DND-41 (cell line): ENCODE results near the gene NSF.

Experiments used
- ATAC-seq: fragments of 200-7000 bp; cut with Tn5 transposase; 3 replicates; pipeline ENCODE4 v1.9.1; 2021; ENCODE audit warnings: low read depth; ENCODE audit not compliant: insufficient read depth
- DNase-seq: peaks from one replicate; pipeline ENCODE4 v3.0.0-alpha.2; 2020
- H2AFZ ChIP-seq: 2 replicates; pipeline ENCODE4 v1.6.0; 2012; ENCODE audit warnings: low read depth, low read length
- H3K27ac ChIP-seq: 2 replicates; pipeline ENCODE4 v1.5.1; 2012; ENCODE audit warnings: low read length, inconsistent platforms
- H3K27me3 ChIP-seq: fragments of 200-600 bp; sonication (generic); 2 replicates; pipeline ENCODE4 v1.6.0; 2012; ENCODE audit warnings: low read length, mild to moderate bottlenecking, inconsistent platforms; ENCODE audit not compliant: insufficient read depth, poor library complexity
- H3K36me3 ChIP-seq: 2 replicates; pipeline ENCODE4 v1.5.1; 2012; ENCODE audit warnings: low read length, inconsistent platforms; ENCODE audit not compliant: insufficient read depth
- H3K4me1 ChIP-seq: 2 replicates; pipeline ENCODE4 v1.5.1; 2012; ENCODE audit warnings: mild to moderate bottlenecking, low read length; ENCODE audit not compliant: insufficient read depth
- H3K4me2 ChIP-seq: 2 replicates; pipeline ENCODE4 v1.6.0; 2012; ENCODE audit warnings: mild to moderate bottlenecking, moderate library complexity, low read length, inconsistent platforms; ENCODE audit not compliant: insufficient read depth
- H3K4me3 ChIP-seq, 2 experiments: fragments of 200-600 bp in 1 of 2; shearing (Covaris generic) in 1 of 2; 2 replicates each; pipeline ENCODE4 v1.5.1; 2012 to 2016; ENCODE audit warnings: inconsistent platforms in 2 of 2, low read length in 2 of 2, mild to moderate bottlenecking in 2 of 2, low read depth in 1 of 2, moderate library complexity in 1 of 2
- H3K79me2 ChIP-seq: 2 replicates; pipeline ENCODE4 v1.6.0; 2012; ENCODE audit warnings: low read length, inconsistent platforms; ENCODE audit not compliant: insufficient read depth
- H3K9ac ChIP-seq: 2 replicates; pipeline ENCODE4 v1.6.0; 2012; ENCODE audit warnings: low read depth, mild to moderate bottlenecking, inconsistent platforms, low read length, moderate library complexity
- H3K9me3 ChIP-seq: 2 replicates; pipeline ENCODE4 v1.5.1; 2012; ENCODE audit warnings: low read length, moderate library complexity, mild to moderate bottlenecking, inconsistent platforms; ENCODE audit not compliant: insufficient read depth, severe bottlenecking
- H4K20me1 ChIP-seq: 2 replicates; pipeline ENCODE4 v1.6.0; 2012; ENCODE audit warnings: low read length; ENCODE audit not compliant: insufficient read depth
- CTCF ChIP-seq: IDR thresholded peaks from 2 replicates; pipeline ENCODE4 v1.5.1; 2012; ENCODE audit warnings: borderline replicate concordance, low read length, moderate library complexity, mild to moderate bottlenecking; ENCODE audit not compliant: poor library complexity, severe bottlenecking; ENCODE audit errors: extremely low read depth
- EZH2 ChIP-seq: IDR thresholded peaks from 3 replicates; pipeline ENCODE4 v1.6.1; 2012; ENCODE audit warnings: borderline replicate concordance, low read depth, mild to moderate bottlenecking, moderate library complexity, low read length, inconsistent platforms; ENCODE audit not compliant: severe bottlenecking

The NSF gene

GRCh38 chr17:46796524-46796923 is 206.1 kb downstream of the NSF start:
- H3K79me2 ChIP-seq, result no peaks in the 10 kb centered on the region
- DNase-seq (no peak), ATAC-seq (no peak)
- no peak overlapping the region for H3K27ac ChIP-seq
- no peak overlapping the region for H3K9ac ChIP-seq
- H2AFZ ChIP-seq, result no peak overlapping the region
- no peak for TF ChIP-seq CTCF
- TF ChIP-seq EZH2, result no peak
- no peaks in the 10 kb centered on the region for H4K20me1 ChIP-seq
- no peaks in the 10 kb centered on the region for H3K9me3 ChIP-seq
- peaks cover 9% of the 10 kb centered on the region for H3K27me3 ChIP-seq
- no peaks in the 10 kb centered on the region for H3K36me3 ChIP-seq
- no peaks in the 10 kb centered on the region for H3K4me1 ChIP-seq
- no peak overlapping the region for H3K4me2 ChIP-seq
- no peak overlapping the region for H3K4me3 ChIP-seq

GRCh38 chr17:46796956-46797530 is 206.6 kb downstream of the NSF start:
- Histone ChIP-seq H3K4me1 (no peaks in the 10 kb centered on the region), H3K9me3 (no peaks in the 10 kb centered on the region), H3K4me2 (no peak overlapping the region), H3K4me3 (no peak overlapping the region), H4K20me1 (no peaks in the 10 kb centered on the region), H3K9ac (no peak overlapping the region), H3K27ac (no peak overlapping the region), H3K79me2 (no peaks in the 10 kb centered on the region), H3K36me3 (no peaks in the 10 kb centered on the region), H3K27me3 (peaks cover 9% of the 10 kb centered on the region), H2AFZ (no peak overlapping the region)
- no peak for DNase-seq
- no peak for ATAC-seq
- TF ChIP-seq CTCF (no peak), EZH2 (no peak)

GRCh38 chr17:46800573-46800972 is 210.1 kb downstream of the NSF start:
- ATAC-seq (no peak), DNase-seq (no peak)
- TF ChIP-seq EZH2 (no peak), CTCF (no peak)
- Histone ChIP-seq H4K20me1 (no peaks in the 10 kb centered on the region), H3K27me3 (peaks cover 9% of the 10 kb centered on the region), H3K27ac (no peak overlapping the region), H3K36me3 (no peaks in the 10 kb centered on the region), H3K9ac (no peak overlapping the region), H3K4me1 (no peaks in the 10 kb centered on the region), H3K4me3 (no peak overlapping the region), H3K4me2 (no peak overlapping the region), H3K9me3 (no peaks in the 10 kb centered on the region), H3K79me2 (no peaks in the 10 kb centered on the region), H2AFZ (no peak overlapping the region)

- H3K27ac ChIP-seq, result no peak overlapping the region
- H3K79me2 ChIP-seq, result no peaks in the 10 kb centered on the region
Measured at GRCh38 chr17:46802800-46803199, 212.3 kb downstream of the NSF start.

More at GRCh38 chr17:46802800-46803199, 212.3 kb downstream of the NSF start:
- Histone ChIP-seq H3K27me3 (no peaks in the 10 kb centered on the region), H3K36me3 (no peaks in the 10 kb centered on the region), H3K4me3 (no peak overlapping the region), H3K9ac (no peak overlapping the region), H3K4me2 (no peak overlapping the region), H3K4me1 (no peaks in the 10 kb centered on the region), H4K20me1 (no peaks in the 10 kb centered on the region), H2AFZ (no peak overlapping the region), H3K9me3 (no peaks in the 10 kb centered on the region)
- TF ChIP-seq EZH2 (no peak), CTCF (no peak)
- no peak for ATAC-seq
- DNase-seq, result no peak
